Measurements from ENCODE around the gene PDE2A. TPM values are rescaled to one million over a fixed set of nuclear protein-coding genes. Genes with fewer than 3 reads are reported as not detected.

PDE2A gene
- polyA plus RNA-seq, 1 donor (not counting 4 experiments of a cell fraction or from before 2014, with no cell fraction given): 0.38 TPM

DNA sequence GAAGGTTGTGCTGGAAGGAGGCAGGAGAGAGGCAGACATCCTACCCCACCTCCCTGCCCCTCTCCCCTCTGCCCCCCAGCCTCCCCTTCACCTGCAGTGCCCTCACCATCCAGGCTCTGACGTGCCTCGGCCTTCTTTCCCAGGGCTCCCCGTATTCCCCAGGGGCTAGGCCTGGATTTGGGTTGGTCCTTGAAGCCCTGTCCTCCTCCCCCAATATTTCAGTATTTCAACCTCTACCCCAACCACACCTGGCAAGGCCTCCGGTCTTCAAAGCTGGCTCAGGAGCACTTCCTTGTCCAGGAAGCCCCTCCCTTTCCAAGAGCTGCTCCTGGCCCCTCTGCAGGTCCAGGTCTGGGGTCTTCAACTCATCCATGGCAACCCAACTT, 8.6 kb upstream of the PDE2A start:
- Histone ChIP-seq H3K79me2 (ENCODE audit: control insufficient read depth, insufficient read depth, low read length) (no peaks in the 10 kb centered on the region), H3K9ac (ENCODE audit: control insufficient read depth, extremely low read depth, insufficient read depth, low read length) (no peak overlapping the region), H3K4me3 (ENCODE audit: control insufficient read depth in 2 of 3, extremely low read depth in 1 of 3, insufficient read depth in 2 of 3, low read depth in 1 of 3, low read length in 3 of 3) (no peak overlapping the region), H4K20me1 (ENCODE audit: control insufficient read depth, extremely low read depth, insufficient read depth, low read length) (peaks cover 15% of the 10 kb centered on the region), H3K27ac (ENCODE audit: control insufficient read depth, insufficient read depth, low read length) (no peak overlapping the region), H3K9me1 (ENCODE audit: control insufficient read depth, extremely low read depth, insufficient read depth, low read length) (no peaks in the 10 kb centered on the region), H3K9me3 (ENCODE audit: control insufficient read depth, low read depth, low read length) (no peaks in the 10 kb centered on the region), H2AFZ (ENCODE audit: control insufficient read depth, low read length) (no peak overlapping the region), H3K4me1 (ENCODE audit: control insufficient read depth, extremely low read depth, insufficient read depth, low read length) (peaks cover 7% of the 10 kb centered on the region), H3K27me3 (ENCODE audit: control insufficient read depth, extremely low read depth, insufficient read depth, low read length) (peaks cover 28% of the 10 kb centered on the region), H3K36me3 (ENCODE audit: control insufficient read depth in 2 of 2, extremely low read depth in 1 of 2, insufficient read depth in 2 of 2, low read length in 2 of 2) (peaks cover 10 to 16% of the 10 kb centered on the region in 2 experiments), H3K4me2 (ENCODE audit: control insufficient read depth, extremely low read depth, insufficient read depth, low read depth, low read length) (no peak overlapping the region)
- dilution Hi-C loops (cut with MboI; ENCODE audit: extremely low pct_ligation_motif_present, low sequenced_read_pairs): no loop called here
- DNase-seq (ENCODE audit: low read depth, low spot score) (no peak), FAIRE-seq (no peak)
- TF ChIP-seq EZH2 (IDR thresholded peaks at IDR 0.05; ENCODE audit: low read length): no peak
- TF ChIP-seq, protein P1, sequence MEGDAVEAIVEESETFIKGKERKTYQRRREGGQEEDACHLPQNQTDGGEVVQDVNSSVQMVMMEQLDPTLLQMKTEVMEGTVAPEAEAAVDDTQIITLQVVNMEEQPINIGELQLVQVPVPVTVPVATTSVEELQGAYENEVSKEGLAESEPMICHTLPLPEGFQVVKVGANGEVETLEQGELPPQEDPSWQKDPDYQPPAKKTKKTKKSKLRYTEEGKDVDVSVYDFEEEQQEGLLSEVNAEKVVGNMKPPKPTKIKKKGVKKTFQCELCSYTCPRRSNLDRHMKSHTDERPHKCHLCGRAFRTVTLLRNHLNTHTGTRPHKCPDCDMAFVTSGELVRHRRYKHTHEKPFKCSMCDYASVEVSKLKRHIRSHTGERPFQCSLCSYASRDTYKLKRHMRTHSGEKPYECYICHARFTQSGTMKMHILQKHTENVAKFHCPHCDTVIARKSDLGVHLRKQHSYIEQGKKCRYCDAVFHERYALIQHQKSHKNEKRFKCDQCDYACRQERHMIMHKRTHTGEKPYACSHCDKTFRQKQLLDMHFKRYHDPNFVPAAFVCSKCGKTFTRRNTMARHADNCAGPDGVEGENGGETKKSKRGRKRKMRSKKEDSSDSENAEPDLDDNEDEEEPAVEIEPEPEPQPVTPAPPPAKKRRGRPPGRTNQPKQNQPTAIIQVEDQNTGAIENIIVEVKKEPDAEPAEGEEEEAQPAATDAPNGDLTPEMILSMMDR (optimal IDR thresholded peaks at IDR 0.05 in 1 of 3, IDR thresholded peaks at IDR 0.05 in 1 of 3, conservative IDR thresholded peaks at IDR 0.05 in 1 of 3; ENCODE audit: extremely low read depth in 1 of 3, insufficient read depth in 2 of 3, low read length in 3 of 3): no peak

DNA sequence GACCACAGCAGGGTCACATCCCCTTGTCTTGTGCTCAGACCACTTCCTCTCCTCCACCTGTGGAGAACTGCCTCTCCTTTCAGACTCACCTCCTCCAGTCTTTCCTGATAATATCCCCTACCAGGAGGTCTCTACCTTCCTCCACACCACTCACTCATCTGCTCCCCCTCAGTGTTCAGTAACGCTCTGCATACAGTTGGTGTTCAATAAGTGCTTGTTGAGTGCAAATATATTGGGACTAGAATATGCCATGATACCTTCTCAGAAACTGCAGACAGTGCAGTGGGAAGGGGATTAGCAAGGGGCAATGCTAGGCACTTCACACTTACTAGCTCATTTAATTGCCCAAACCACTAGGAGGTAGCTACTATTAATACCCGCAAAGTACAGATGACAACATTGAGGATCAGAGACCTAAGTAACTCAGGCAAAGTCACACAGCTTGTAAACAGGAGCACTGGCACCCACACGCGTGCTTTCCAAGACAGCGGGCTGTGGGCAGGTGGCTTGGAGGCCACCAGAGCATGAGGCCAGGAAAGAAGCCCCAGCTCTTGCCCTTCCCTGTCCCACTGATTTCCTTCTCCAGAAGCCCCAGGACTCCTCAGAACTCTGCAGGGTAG, 8.1 kb upstream of the PDE2A start:
- peaks cover 7% of the 10 kb centered on the region for H3K4me1 ChIP-seq (ENCODE audit: control insufficient read depth, extremely low read depth, insufficient read depth, low read length)
- no peak overlapping the region for H3K27ac ChIP-seq (ENCODE audit: control insufficient read depth, insufficient read depth, low read length)
- no peak overlapping the region for H2AFZ ChIP-seq (ENCODE audit: control insufficient read depth, low read length)
- dilution Hi-C loops (cut with MboI; ENCODE audit: extremely low pct_ligation_motif_present, low sequenced_read_pairs): no loop called here
- no peak overlapping the region for H3K4me3 ChIP-seq (ENCODE audit: control insufficient read depth in 2 of 3, extremely low read depth in 1 of 3, insufficient read depth in 2 of 3, low read depth in 1 of 3, low read length in 3 of 3)
- H3K4me2 ChIP-seq (ENCODE audit: control insufficient read depth, extremely low read depth, insufficient read depth, low read depth, low read length): no peak overlapping the region
- H3K9ac ChIP-seq (ENCODE audit: control insufficient read depth, extremely low read depth, insufficient read depth, low read length): no peak overlapping the region
- H3K36me3 ChIP-seq (ENCODE audit: control insufficient read depth in 2 of 2, extremely low read depth in 1 of 2, insufficient read depth in 2 of 2, low read length in 2 of 2): peaks cover 10 to 11% of the 10 kb centered on the region in 2 experiments
- H3K9me1 ChIP-seq (ENCODE audit: control insufficient read depth, extremely low read depth, insufficient read depth, low read length): no peaks in the 10 kb centered on the region
- H3K79me2 ChIP-seq (ENCODE audit: control insufficient read depth, insufficient read depth, low read length): no peaks in the 10 kb centered on the region
- peaks cover 15% of the 10 kb centered on the region for H4K20me1 ChIP-seq (ENCODE audit: control insufficient read depth, extremely low read depth, insufficient read depth, low read length)
- TF ChIP-seq, protein P1 (optimal IDR thresholded peaks at IDR 0.05 in 1 of 3, IDR thresholded peaks at IDR 0.05 in 1 of 3, conservative IDR thresholded peaks at IDR 0.05 in 1 of 3; ENCODE audit: extremely low read depth in 1 of 3, insufficient read depth in 2 of 3, low read length in 3 of 3): no peak
- TF ChIP-seq EZH2 (IDR thresholded peaks at IDR 0.05; ENCODE audit: low read length): no peak
- H3K9me3 ChIP-seq (ENCODE audit: control insufficient read depth, low read depth, low read length): no peaks in the 10 kb centered on the region
- FAIRE-seq: no peak
- no peak for DNase-seq (ENCODE audit: low read depth, low spot score)
- peaks cover 32% of the 10 kb centered on the region for H3K27me3 ChIP-seq (ENCODE audit: control insufficient read depth, extremely low read depth, insufficient read depth, low read length)
